ENCODE results near the gene SH3YL1.

SH3YL1 gene

GRCh38 chr2:255195-255594 lies 8.6 kb downstream of the SH3YL1 start:
- no peak for DNase-seq

GRCh38 chr2:254241-254640 lies 9.6 kb downstream of the SH3YL1 start:
- DNase-seq, result no peak

DNA sequence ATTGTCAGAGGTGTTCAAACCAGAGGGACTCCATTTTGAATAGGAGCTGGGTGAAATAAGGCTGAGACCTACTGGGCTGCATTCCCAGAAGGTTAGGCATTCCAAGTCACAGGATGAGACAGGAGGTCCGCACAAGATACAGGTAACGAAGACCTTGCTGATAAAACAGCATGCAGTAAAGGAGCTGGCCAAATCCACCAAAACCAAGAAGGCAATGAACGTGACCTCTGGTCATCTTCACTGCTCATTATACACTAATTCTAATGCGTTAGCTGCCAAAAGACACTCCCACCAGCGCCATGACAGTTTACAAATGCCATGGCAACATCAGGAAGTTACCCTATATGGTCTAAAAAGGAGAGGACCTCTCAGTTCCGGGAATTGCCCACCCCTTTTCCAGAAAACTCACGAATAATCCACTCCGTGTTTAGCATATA lies 10.6 kb downstream of the SH3YL1 start:
- DNase-seq, result no peak

DNA sequence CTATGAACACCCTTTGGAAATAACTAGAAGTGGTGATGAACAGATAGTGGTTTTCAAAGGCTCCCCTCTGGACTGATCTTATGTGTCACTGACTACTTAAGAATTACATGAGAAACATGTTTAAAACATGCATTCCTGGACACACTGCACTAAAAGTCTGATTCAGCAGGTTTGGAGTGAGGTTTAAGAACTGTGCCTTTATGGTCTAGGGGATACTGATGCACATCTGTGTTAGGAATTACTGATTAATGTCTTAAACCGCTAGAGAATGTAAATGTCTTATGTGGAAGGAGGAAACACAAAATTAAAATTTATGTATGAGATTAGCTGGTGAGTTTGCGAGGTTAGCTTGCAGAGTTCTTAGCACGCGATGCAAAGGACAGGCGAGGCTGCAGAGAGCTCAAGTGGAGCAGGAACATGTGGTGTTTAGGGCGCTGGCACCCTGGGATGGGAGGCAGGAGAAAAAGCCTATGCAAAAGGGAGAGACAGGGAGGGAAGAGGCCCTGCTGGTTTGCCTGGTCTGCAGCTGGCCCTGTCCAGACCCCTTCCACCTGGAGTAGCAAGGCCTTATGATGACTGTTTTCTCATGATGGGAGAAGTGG lies 11.7 kb downstream of the SH3YL1 start:
- no peak for DNase-seq

DNA sequence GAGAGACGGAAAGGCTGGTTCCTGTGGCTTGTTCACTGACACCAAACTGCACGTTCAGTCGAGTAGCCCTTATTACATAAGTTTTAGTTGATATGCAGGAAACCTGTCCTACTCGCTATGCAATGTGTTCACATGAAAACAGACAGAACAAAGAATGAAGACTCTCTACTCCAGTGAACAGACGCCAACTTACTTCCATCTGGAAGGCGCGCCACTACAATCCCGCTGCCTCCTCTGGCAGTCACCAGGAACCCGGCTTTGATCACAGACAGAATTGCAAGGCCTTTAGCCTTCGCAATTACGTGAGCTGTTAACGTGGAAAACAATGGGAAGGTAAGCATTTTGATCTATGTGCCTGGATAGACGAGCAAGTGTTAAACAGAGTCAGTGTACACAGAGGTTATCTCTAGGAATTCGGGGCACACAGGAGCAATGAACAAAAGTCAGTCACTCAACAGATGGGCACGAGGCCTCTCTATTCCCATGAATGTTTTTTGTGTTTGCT lies 14.2 kb downstream of the SH3YL1 start:
- no peak for DNase-seq

- no peak for DNase-seq
Observed at GRCh38 chr2:248724-249123, 15.1 kb downstream of the SH3YL1 start.

GRCh38 chr2:246489-247144 lies 17.2 kb downstream of the SH3YL1 start:
- DNase-seq, result peak; percentile 45

DNA sequence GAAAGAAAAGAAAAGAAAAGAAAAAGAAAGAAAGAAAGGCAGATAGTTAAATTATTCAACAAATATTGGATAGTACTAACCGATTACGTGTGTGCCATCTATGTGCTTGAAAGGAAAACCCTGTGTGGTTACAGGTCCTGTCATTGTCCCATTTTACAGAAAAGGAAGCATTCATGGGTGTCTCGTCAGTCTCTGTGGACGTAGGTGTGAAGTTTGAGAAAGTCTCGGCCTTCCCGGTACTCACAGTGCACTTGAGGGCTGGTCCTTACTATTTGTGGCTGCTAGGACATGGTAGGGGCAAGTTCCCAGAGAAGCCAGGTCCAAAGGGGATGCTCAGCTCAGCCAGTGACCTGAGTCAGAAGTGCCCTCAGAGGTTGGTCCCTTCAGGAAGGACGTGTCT lies 19.3 kb downstream of the SH3YL1 start:
- DNase-seq, result no peak

DNA sequence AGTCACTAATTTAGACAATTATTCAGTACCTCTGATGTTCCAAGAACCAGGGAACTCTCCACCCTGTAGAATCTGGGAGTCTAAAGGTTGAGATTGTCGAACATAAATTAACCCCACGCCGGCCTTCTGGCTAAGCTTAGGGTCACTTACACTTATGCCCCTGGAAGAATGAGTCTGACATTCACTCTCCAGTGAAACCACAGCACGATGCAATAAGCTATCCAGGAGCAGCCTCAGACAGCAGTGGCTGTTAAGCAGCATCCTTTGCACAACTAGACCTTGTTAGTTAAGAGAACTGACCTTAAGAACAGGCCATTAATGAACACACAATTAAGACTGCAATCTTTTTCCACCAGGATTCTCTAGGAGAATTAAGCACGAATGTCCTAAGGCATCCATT lies 25.0 kb downstream of the SH3YL1 start:
- no peak for DNase-seq

- no peak for DNase-seq
Observed at GRCh38 chr2:238431-238830, 25.4 kb downstream of the SH3YL1 start.

DNA sequence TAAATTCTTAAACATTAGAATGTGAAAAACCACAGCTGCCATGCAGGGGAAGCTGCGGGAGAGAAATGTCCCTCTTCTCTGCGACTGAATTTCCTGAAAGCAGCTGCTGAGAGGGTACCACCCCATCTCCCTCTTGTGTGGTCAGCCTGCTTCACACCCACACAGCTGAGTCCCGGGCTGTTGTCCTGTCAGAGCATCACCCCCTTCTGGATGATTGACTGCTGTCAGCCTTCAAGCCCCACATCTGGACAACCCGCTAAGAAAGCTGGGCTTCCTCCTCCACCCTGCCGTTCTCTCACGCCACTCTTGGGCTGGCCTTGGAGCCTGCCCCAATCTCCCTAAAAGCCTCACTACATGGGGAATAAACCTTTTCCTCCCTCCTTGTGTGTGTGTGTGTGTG lies 26.0 kb downstream of the SH3YL1 start:
- DNase-seq, result no peak

DNA sequence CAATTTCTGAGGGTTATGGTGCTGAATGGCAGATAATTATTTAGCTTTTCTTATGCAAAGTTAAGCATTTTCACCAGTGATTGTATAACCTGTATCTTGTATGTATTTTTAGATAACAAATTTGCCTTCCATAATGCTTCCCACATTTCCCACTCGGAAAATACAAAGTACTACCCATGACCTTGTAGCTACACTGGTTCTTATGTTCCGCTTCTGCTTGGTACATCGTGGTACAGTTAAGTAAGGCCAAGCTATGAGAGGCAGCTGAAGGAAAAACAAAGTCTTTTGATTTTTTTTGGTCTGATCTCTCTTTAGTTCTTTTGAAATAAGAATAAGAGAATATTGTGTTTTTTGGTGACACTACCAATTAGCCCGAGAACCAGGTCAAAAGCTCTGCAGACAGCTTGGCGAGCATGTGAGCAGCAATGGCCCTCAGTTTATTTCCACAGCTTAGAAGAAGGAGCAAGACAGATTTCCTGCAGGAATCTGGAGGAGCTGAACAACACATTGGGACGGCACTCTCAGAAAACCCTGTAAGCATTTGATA lies 26.8 kb downstream of the SH3YL1 start:
- no peak for DNase-seq

DNA sequence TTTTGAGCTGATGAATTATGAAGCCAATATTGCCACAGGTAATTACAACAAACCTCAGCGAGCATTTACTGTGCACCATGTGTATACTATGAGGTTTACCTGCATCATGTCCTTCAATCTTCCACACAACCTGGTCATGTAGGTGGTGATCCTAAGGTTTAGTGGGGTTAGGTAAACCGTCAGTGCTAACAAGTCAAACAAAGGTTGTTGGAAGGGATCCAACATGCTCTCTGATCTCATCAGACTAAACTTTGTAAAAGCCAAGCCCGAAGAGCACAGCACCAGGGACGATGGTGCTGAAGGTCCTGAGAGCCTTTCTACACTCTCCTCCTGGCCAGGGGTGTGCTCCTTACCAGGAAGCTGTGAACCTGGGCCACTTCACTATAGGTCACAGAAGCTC lies 29.4 kb downstream of the SH3YL1 start:
- DNase-seq, result no peak

GRCh38 chr2:233030-233429 lies 30.8 kb downstream of the SH3YL1 start:
- no peak for DNase-seq

DNA sequence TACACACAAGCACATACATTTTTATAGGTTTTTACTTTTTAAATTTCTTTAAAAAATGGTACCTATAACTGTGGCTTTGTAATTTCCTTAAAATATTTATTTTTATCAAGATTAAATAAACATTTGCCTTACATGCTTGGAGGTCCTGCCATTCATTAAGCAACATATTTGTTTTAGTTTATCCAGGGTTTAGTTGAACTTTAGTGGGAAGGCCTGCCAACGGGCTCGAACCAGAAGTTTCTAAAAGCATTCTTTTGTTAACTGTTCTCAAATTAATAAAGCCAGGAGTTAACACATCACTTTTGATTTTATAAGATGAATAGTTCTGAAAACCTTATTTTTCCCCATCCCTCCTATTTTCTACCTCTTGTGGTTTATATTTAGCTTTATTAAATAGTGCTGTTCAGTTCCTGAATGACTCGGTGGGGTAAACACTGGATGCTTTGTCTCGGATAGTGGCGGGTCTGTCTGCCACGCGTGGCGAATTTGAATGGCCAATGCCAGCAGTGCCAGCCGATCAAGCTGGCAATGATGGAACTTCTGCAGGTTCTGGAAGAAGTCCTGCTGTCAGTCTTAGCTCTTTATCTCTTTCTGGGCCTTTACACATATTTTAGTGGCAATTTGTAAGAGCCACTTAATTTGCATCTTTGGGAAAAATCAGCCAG lies 32.2 kb downstream of the SH3YL1 start:
- no peak for DNase-seq

DNA sequence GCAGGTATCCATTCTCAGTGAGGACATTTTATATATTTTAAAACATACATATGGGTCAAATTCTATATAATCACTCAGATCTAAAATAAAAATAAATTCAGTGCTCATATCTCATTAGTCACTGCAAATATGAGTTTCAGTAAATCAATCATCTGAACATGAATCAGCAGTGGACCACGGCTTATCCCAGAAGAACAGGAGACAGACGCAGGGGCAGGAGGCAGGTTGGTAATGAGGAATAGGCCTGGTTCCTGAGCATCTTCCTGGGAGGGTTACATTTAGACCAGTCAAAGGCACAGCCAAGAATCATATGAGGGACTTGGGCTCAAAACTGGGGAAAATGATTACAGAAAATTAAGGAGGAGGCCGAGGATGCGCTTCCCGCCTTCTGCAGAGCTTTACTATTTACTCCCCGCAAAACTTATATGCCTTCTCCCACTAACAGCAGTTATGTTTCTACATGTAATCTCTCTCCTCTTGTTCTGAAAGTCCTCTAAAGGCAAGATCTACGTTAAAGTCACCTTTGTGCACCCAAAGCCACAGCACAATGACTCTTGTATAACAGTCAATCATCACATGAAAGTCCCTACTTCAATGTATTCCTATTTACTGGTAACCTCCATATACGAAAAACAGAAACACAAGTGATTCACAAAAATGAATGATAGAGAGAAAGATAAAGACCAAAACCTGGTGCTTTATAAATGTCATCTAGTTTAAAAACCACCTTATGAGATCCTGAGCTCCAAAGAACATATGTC lies 35.1 kb downstream of the SH3YL1 start:
- DNase-seq, result no peak

DNA sequence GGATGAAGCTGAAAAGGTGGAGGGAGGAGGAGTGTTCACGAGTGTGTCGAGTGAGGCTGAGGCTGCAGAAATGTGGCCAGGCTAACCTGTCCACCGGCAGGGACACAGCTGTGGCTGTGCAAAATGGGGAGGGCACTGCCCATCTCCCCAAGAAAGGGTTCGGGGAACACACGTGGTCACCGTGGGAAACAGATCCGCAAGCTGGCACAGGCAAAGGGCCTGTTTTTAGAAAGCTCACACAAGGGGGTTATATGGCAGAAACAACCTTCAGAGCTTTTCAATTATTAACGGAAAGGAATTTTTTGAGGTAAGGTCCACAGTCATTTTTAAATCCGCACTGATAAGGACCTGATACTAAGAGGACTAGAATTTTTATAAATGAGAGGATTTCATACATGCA lies 35.7 kb downstream of the SH3YL1 start:
- no peak for DNase-seq

DNA sequence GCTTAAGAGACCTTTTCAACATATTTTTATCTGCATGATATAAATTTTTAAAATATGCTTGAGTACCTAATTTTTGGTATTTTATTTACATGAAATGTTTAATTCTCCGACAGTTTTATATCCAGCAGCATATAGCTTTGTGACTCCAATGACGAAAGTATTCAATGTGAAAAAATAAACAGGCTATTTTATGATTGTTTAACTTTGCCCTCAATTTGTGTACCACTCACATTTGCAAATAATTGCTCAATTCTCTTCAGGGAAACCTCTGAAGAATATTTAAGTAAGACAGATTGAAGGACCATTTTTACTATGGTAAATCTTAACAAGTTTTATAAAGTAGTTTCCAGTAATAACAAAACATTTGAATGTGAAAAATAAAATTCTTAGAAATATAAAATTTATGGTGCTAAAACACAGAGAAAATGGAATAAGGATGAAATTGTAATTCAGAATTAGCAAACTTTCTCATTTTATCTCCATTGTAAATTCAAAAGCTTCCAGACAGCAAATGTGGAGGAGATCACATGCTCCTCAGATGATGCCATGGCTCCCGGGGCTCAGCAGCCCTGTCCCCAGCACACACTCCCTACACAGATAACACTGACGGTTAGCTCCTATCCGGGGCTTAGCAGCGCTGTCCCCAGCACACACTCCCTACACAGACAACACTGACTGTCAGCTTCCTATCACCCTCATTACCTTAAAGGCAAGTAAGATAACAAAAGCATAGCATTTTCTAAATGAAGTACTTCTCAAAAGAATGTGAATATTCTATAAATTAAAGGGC lies 39.7 kb downstream of the SH3YL1 start:
- no peak for DNase-seq

DNA sequence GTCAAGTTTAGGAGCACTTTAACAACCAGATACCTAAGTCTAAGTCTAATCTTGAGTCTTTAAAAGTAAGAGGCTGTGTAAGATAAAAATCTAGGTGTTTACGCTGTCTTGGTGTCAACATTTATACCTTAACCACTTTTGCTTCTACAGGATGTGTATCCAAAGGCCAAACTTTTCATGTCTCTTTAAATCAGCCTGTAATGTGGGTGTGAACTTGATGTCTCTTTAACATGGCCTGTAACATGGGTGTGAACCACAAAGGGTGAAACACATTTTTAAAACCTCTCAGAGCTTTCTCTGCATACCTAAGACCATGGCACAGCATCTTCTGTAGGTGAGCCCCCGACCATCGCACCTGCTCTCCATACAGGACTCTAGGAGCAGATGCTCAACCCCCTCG lies 40.4 kb downstream of the SH3YL1 start:
- DNase-seq, result no peak

GRCh38 chr2:216068-216467 lies 47.8 kb downstream of the SH3YL1 start:
- no peak for DNase-seq

- no peak for DNase-seq
Observed at GRCh38 chr2:213932-214693, 49.7 kb downstream of the SH3YL1 start.
